Measurements from ENCODE around the gene CACNB2.
"Not testable (repeated sequence)": the region's sequence is repeated elsewhere in the genome, so short reads cannot be mapped to it uniquely, and the experiment has no call there.

Gene CACNB2

DNA sequence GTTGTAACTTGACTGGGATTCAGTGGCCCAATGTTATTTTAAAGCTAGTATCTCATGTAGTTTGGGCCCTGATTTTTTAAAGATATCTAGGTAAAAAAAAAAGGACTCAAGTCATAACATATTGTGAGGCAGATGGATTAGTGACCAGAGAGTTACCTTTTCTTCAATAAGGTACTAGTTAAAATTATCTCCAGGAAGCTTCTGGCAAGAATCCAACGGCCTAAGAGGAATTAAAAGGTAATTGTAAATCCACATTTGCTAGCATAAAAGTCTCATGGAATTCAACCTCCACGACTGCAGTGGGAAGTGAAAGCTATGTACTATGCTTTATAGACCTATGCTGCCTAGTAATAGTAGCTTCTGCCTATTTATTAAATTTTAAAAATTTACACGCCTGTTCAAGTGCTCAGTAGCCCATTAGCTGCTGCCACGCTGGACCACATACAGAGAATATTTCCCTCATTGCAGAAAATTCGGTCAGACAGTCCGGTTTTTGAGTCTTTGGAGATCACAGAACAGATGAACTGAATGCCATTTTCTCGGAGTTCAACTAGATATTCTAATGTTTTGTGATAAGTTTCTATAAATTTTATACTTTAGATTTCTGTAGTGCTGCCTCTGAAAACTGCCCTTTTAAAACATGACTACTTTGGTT, 392.8 kb downstream of the CACNB2 start:
- no peak for DNase-seq

DNA sequence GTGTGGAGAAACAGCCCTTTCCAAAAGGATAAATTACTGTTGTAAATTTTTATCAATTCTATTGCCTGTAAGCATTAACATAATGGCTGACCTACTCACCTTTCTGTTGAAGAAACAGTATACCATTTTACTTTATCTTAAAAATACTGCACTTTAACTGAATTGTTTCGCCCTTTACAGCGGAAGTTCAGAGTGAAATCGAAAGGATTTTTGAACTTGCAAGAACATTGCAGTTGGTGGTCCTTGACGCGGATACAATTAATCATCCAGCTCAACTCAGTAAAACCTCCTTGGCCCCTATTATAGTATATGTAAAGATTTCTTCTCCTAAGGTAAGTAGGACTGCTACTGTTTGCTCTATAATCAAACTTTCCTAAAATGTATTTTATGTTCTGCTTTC, 393.7 kb downstream of the CACNB2 start:
- no peak for DNase-seq

DNA sequence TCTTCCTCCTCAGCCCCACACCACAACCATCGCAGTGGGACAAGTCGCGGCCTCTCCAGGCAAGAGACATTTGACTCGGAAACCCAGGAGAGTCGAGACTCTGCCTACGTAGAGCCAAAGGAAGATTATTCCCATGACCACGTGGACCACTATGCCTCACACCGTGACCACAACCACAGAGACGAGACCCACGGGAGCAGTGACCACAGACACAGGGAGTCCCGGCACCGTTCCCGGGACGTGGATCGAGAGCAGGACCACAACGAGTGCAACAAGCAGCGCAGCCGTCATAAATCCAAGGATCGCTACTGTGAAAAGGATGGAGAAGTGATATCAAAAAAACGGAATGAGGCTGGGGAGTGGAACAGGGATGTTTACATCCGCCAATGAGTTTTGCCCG, 399.1 kb downstream of the CACNB2 start:
- no peak for DNase-seq

DNA sequence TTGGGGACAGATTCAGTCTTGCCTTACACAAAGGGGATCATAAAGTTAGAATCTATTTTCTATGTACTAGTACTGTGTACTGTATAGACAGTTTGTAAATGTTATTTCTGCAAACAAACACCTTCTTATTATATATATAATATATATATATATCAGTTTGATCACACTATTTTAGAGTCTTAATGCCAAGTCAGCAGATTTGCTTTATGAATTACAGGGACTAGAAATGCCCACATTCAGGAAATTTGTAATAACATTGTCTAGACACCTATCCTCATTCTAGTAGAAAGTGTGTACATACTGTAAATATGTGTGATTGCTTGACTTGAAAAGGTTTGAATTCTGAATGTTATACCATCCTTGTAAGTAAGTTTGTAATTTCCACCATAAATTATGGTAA, 400.0 kb downstream of the CACNB2 start:
- DNase-seq, result no peak

DNA sequence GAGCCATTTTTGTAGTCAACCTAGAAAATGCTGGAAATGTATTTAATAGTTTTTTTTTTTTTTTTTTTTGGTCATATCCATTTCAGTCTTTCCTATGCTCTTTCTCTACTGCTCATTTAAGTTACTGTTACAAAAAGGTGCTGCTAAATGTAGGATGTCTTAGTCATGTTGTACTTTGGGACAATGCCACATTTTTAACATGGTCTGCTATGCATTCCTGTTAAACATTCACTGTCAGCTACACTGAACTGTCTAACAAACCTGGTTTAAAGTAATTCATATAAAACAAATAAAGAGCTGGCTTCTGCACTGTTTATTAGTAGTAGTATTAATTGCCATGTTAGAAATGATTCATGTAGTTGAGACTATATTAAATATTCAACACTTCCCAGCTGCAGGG, 402.6 kb downstream of the CACNB2 start:
- no peak for DNase-seq

DNA sequence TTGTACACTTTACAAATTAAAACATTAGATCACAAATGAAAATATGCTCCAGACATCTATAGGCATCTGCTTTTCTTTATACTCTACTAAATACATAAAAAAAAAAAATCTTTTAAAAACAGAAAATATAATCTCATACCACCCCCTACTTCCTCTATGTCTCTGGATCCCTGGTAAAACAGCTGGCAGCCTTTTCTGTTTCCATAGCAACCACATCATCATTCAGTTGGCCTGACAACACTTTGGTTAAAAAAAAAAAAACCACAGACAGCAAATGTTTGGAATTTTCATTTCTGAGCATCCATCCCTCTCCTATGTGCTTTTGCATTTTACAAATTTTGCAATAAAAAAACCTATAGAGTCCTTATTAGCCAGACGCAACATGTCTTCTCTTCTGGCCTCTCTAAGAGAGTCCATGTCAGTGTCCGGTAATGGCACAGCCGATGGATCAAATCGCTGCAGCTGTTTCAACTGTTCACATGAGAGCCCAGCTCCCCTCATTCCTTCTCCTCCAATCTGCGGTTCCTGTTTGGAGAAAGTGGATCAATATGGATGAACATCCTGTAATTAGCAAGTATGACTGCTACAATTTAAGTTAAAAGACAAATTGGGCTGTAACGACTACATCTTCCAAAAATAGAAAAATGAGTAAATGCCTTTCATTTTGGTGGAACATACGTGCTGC, 405.5 kb downstream of the CACNB2 start:
- DNase-seq, result no peak

DNA sequence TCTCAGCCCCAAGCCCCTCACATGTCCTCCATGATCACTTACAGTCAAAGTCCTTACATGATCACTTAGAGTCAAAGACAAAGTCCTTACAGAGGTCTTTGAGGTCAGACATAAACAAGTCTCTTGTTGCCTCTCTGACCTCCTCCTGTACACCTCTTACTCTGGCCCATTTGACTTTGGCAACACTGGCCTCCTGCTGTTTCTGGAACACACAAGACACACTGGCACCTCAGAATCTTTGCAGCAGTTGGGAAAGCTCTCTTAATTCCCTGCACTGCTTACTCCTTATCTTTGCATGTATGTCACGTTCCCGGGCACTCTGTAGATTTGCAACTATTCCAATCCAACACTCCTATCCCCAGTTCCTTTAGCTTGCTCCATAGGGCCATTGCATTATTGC, 408.9 kb downstream of the CACNB2 start:
- DNase-seq, result no peak

DNA sequence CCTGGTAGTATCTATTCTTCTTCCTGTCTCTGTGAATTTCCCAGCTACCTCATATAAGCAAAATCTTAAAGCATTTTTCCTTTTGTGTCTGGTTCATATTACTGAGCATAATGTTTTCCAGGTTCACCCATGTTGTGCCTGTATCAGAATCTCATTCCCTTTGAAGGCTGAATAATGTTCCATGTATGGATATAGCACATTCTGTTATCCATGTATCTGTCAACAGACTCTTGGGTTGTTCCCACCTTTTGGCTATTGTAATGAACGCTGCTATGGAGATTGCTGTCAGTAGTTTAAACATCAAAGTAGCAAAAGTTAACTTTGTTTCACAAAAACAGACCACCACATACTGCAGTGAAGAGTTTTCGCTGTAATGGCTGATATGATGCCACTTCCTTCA, 411.2 kb downstream of the CACNB2 start:
- no peak for DNase-seq

DNA sequence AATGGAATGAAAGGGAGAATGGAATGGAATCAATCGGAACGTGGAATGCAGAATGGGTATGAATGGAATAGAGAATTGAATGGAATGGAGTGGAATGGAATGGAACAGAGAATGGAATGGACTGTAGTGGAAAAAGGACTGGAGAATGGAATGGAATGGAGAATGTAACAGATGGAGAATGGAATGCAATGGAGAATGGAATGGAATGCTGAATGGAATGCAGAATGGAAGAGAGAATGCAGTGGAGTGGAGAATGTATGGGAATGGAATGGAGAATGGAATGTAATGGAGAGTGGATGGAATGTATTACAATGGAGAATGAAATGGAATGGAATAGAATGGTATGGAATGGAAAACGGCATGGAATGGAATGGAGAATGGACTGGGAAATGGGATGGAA, 414.3 kb downstream of the CACNB2 start:
- DNase-seq, result no peak

DNA sequence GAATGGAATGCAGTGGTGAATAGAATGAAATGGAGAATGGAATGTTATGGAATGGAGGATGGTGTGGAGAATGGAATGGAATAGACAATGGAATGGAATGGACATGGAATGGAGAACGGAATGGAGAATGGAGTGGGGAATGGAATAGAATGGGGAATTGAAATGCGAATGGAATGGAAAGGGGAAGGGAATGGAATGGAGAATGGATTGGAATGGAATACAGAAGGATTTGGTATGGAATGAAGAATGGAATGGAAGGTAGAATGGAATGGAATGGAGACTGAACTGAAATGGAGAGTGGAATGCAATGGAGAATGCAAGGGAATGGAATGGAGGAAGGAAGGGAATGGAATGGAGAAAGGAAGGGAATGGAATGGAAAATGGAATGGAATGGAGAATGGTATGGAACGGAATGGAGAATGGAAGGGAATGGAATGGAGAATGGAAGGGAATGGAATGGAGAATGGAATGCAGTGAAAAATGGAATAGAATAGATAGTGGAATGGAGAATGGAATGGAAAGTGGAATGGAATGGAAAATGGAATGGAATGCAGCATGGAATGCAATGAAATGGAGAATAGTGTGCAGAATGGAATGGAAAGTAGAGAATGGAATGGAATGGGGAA, 416.4 kb downstream of the CACNB2 start:
- no peak for DNase-seq

DNA sequence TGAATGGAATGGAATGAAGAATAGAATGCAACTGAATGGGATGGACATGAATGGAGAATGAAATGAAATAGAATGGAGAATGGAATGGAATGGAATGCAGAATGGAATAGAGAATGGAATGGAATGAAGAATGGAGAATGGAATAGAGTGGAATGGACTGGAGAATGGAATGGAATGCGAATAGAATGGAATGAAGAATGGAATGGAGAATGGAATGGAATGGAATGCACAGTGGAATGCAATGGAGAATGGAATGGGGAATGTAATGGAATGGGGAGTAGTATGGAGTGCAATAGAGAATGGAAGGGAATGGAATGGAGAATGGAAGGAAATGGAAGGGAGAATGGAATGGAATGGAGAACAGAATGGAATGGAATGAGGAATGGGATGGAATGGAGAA, 417.7 kb downstream of the CACNB2 start:
- no peak for DNase-seq

DNA sequence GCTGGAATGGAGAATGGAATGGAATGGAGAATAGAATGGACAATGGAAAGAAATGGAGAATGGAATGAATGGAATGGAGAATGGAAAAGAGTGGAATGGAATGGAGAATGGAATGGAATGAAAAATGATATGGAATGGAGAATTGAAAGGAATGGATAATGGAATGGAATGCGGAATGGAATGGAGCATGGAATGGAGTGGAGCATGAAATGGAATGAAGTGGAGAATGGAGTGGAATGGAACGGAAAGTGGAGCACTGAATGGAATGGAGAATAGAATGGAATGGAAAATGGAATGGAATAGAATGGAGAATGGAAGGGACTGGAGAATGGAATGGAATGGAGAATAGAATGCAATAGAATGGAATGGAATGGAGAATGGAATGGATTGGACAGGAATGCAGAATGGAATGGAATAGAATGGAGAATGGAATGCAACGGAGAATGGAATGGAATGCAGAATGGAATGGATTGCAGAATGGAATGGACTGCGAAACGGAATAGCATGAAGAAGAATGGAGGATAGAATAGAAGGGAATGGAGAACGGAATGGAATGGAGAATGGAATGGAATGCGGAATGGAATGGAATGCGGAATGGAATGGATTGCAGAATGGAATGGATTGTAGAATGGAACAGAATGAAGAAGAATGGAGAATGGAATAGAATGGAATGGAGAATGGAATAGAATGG, 421.8 kb downstream of the CACNB2 start:
- DNase-seq, result no peak

DNA sequence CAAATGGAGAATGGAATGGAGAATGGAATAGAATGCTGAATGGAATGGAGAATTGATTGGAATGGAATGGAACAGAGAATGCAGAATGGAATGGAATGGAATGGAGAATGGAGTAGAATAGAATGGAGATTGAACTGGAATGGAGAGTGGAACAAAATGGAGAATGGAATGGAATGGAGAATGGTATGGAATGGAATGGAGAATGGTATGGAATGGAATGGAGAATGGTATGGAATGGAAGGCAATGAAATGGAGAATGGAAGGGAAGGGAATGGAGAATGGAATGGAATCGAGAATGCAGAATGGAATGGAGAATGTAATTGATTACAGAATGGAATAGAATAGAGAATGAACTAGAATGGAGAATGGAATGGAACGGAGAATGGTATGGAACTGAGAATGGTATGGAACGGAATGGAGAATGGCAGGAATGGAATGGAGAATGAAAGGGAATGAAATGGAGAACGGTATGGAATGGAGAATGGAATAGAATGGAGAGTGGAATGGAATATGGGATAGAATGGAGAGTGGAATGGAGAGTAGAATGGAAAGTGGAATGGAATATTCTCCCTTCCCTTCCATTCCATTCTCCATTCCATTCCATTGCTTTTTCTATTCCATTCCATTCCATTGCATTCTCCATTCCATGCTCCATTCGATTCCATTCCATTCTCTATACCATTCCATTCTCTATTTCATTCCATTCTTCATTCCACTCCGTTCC, 422.9 kb downstream of the CACNB2 start:
- no peak for DNase-seq

DNA sequence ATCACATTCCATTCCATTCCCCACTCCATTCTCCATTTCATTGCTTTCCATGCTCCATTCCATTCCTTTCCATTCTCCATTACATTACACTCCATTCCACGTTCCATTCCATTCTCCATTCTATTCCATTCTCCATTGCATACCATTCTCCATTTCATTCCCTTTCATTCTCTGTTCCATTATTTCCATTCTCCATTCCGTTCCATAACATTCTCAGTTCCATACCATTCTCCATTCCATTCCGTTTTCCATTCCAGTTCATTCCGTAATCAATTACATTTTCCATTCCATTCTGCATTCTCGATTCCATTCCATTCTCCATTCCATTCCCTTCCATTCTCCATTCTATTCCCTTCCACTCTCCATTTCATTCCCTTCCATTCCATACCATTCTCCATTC, 424.8 kb downstream of the CACNB2 start:
- DNase-seq, result no peak

DNA sequence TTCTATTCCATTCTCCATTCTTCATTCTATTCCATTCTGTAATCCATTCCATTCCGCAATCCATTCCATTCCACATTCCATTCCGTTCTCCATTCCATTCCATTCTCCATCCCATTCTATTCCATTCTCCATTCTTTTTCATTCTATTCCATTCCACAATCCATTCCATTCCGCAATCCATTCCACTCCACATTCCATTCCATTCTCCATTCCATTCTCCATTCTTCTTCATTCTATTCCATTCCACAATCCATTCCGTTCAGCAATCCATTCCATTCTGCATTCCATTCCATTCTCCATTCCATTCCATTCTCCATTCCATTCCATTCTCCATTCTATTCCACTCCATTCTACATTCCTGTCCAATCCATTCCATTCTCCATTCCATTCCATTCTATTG, 426.0 kb downstream of the CACNB2 start:
- DNase-seq, result no peak

DNA sequence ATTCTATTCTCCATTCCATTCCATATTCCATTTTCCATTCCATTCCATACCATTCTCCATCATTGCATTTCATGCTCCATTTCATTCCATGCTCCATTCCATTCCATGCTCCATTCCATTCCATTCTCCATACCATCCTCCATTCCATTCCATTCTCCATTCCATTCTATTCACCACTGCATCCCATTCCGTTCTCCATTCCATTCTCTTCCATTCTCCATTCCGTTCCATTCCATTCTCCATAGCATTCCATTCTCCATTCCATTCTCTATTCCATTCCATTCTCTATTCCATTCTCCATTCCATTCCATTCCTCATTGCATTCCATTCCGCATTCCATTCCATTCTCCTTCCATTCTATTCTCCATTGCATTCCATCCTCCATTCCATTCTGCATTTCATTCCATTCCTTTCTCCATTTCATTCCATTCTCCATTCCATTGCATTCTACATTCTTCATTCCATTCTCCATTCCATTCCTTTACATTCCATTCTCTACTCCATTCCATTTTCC, 427.2 kb downstream of the CACNB2 start:
- DNase-seq, result no peak

DNA sequence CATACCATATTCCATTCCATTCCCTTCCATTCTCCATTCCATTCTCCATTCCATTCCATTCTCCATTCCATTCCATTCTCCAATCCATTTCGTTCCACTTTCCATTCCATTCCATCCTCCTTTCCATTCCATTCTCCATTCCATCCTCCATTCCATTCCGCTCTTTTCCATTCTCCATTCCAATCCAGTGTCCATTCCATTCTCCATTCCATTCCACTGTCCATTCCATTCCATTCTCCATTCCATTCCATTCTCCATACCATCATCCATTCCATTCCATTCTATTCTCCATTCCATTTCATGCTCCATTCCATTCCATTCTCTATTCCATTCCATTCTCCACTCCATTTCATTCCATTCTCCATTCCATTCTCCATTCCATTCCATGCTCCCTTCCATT, 430.2 kb downstream of the CACNB2 start:
- DNase-seq, result not testable (repeated sequence)

DNA sequence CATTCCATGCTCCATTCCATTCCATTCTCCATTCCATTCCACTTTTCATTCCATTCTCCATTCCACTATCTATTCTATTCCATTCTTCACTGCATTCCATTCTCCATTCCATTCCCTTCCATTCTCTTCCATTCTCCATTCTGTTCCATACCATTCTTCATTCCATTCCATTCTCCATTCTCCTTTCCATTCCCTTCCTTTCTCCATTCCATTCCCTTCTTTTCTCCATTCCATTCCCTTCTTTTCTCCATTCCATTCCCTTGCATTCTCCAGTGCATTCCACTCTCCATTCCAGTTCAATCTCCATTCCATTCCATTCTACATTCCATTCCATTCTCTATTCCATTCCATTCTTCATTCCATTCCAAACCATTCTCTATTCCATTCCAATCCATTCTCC, 430.9 kb downstream of the CACNB2 start:
- no peak for DNase-seq

DNA sequence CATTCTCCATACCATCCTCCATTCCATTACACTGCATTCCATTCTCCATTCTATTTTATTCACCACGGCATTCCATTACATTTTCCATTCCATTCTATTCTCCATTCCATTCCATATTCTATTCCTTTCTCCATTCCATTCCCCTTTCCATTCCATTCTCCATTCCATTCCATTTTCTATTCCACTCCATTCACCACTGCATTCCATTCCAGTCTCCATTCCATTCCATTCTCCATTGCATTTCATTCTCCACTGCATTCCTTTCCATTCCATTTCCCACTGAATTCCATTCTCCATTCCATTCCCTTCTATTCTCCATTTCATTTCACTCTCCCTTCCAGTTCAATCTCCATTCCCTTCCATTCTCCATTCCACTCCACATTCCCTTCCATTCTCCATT, 431.6 kb downstream of the CACNB2 start:
- no peak for DNase-seq

DNA sequence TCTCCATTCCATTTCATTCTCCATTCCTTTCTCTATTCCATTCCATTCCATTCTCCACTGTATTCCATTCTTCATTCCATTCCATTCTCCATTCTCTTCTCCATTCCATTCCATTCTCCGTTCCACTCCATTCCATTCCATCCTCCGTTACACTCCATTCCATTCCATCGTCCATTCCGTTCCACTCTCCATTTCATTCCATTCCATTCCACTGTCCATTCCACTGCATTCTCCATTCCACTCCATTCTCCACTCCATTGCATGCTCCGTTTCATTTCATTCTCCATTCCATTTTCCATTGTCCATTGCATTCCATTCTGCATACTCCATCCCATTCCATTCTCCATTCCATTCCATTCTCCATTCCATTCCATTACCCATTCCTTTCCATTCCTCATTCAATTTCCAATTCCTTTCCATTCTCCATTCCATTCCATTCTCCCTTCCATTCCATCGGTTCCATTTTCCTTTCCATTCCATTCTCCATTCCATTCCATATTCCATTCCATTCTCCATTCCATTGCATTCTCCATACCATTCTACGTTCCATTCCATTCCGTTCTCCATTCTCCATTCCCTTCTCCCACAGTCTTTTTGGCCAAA, 432.8 kb downstream of the CACNB2 start:
- no peak for DNase-seq

DNA sequence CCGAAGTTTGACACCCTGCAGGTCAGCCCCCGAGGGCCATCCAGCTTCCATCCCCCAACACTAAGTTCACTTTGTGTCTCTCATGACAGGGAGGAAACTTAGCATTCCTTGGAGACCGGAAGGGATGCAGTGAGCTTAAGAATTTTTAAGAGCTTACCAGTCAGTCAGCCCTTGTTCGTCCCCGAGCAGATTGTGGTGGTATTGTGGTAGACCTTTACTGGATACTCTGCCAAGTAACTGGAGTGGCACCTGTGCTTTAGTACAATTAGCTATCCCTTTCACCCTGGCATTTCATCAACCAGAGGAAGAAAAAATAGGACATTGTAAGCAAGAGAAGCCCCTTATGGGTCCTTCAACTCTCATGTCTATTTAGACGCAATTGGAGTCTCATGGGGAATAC, 436.4 kb downstream of the CACNB2 start:
- DNase-seq, result no peak

DNA sequence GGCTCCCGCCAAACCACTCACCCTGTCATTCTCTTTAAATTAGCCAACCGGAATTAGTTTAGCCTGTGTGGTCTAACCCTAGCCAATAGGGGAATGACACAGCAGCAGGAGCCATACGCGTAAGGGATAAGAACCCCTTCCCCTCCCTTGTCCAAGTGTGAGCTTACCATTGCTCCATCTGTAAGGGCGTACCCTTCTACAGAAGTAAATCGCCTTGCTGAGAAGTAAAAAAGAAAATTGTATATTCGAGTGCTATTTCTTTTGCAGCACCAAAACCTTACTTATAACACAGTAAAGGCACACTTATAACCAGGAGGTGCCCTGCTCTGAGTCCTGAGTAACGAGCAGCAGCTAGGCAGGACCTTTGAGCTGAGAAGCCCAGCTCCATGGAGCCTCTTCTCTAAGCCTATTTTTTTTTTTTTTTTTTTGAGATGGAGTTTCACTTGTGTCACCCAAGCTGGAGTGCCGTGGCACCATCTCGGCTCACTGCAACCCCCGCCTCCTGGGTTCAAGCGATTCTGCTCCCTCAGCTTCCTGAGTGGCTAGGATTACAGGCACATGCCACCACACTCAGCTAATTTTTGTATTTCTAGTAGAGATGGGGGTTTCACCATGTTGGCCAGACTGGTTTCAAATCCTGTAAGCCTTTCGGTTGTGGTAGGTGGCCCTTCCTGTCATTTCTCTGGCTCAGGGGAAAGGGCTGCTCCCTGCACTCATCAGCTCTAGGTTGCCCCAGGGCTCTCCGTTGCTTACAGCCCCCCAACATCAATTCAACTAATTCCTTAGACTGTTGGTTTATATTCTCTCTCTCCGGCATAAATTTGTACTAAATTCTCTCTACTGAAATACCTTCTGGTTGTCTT, 437.8 kb downstream of the CACNB2 start:
- DNase-seq, result no peak

Measured in RPMI8226 (cell line).